PFSK-1 (cell line): ENCODE measurements around the gene NCKIPSD.

ENCODE experiments used
- POLR2AphosphoS5 ChIP-seq: IDR thresholded peaks from 2 replicates; pipeline ENCODE4 v1.6.1; 2012; ENCODE audit warnings: low read depth, mild to moderate bottlenecking, control low read depth, low read length, moderate library complexity
- SIN3A ChIP-seq: IDR thresholded peaks from 2 replicates; pipeline ENCODE4 v1.6.1; 2012; ENCODE audit warnings: mild to moderate bottlenecking, low read length, moderate library complexity, borderline replicate concordance; ENCODE audit not compliant: insufficient read depth
- TAF1 ChIP-seq: IDR thresholded peaks from 2 replicates; pipeline ENCODE4 v1.6.1; 2012; ENCODE audit warnings: low read length, control low read depth, borderline replicate concordance; ENCODE audit not compliant: insufficient read depth
- TF ChIP-seq, protein P1 (sequence below), 2 experiments: IDR thresholded peaks; 2 replicates each; pipeline versions ENCODE4 v1.6.1 to v1.8.0; 2011 to 2012; ENCODE audit warnings: low read depth in 2 of 2, low read length in 2 of 2, control low read depth in 1 of 2, inconsistent platforms in 1 of 2, mild to moderate bottlenecking in 1 of 2, moderate library complexity in 1 of 2; ENCODE audit not compliant: insufficient read depth in 1 of 2

DNA sequence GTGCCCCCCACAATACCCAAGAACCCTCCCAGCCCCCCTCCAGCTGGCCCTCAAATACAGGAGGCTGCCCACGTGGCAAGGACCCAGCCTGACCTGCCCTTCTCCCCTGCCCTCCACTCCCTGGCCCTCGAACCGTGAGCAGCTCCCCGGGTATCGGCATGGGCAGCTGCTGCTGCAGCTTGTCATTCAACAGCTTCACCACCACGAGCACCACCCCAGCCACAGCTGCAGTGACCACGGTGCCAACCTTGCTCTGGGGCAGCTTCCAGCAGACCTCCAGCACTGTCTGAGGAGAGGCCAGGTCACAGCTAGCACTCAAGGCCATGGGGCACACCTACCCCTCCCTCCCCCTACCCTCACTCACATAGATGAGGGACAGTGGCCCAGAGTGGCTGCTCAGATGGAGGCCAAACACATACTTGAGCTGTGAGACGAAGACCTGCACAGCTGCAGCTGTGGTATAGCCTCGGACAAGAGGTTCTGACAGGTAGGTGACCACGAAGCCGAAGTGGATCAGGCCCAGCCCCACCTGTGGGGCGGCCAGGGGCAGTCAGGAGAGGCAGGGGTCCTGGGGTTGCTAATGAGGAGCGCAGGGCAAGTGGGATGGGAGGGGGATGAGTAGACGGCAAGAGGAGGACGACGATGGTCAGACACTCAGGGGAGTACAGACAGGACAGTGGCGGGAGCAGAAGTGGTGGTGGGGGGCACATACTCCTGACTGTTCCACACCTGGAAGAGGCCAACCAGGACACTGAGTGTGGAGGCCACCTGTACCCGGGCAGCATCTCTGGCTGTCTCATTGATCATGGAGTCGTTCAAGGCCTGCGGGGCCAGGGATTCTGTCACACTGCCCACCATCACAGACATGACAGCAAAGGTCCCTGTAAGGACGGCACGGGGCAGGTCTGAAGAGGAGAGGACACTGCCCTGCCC is 53.9 kb downstream of the NCKIPSD start:
- TF ChIP-seq TAF1 (no peak), POLR2AphosphoS5 (no peak), SIN3A (no peak)
- TF ChIP-seq, protein P1, sequence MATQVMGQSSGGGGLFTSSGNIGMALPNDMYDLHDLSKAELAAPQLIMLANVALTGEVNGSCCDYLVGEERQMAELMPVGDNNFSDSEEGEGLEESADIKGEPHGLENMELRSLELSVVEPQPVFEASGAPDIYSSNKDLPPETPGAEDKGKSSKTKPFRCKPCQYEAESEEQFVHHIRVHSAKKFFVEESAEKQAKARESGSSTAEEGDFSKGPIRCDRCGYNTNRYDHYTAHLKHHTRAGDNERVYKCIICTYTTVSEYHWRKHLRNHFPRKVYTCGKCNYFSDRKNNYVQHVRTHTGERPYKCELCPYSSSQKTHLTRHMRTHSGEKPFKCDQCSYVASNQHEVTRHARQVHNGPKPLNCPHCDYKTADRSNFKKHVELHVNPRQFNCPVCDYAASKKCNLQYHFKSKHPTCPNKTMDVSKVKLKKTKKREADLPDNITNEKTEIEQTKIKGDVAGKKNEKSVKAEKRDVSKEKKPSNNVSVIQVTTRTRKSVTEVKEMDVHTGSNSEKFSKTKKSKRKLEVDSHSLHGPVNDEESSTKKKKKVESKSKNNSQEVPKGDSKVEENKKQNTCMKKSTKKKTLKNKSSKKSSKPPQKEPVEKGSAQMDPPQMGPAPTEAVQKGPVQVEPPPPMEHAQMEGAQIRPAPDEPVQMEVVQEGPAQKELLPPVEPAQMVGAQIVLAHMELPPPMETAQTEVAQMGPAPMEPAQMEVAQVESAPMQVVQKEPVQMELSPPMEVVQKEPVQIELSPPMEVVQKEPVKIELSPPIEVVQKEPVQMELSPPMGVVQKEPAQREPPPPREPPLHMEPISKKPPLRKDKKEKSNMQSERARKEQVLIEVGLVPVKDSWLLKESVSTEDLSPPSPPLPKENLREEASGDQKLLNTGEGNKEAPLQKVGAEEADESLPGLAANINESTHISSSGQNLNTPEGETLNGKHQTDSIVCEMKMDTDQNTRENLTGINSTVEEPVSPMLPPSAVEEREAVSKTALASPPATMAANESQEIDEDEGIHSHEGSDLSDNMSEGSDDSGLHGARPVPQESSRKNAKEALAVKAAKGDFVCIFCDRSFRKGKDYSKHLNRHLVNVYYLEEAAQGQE (IDR thresholded peaks at IDR 0.05; ENCODE audit: insufficient read depth in 1 of 2, low read depth in 2 of 2, low read length in 2 of 2): no peak
